ENCODE results near the gene ZNF711. TPM values are rescaled to one million over a fixed set of nuclear protein-coding genes. Genes with fewer than 3 reads are reported as not detected.
"Not testable (repeated sequence)": the region's sequence is repeated elsewhere in the genome, so short reads cannot be mapped to it uniquely, and the experiment has no call there.

Gene ZNF711
- polyA plus RNA-seq, 4 donors = 0.81 to 33.4 (median 1.7) TPM

GRCh38 chrX:85243155-85243554, 636 bp upstream of the ZNF711 start:
- peak overlapping the region in 1 of 3 donors; percentile 96 for H3K4me3 ChIP-seq (ENCODE audit: low read depth in 1 of 3, low read length in 3 of 3)
- DNase-seq (no peak), FAIRE-seq (no peak)
- H3K36me3 ChIP-seq (ENCODE audit: control insufficient read depth in 3 of 3, insufficient read depth in 2 of 3, low read depth in 1 of 3, low read length in 3 of 3) = peaks cover 0 to 2% (median 0%) of the 10 kb centered on the region in 3 donors
- no peaks in the 10 kb centered on the region for H3K9me3 ChIP-seq (ENCODE audit: control insufficient read depth in 2 of 2, insufficient read depth in 1 of 2, low read depth in 1 of 2, low read length in 1 of 2)
- 30 to 62% (median 43%) methylated on average over 2 of the region's 2 CpGs for WGBS, 3 donors
- H3K4me1 ChIP-seq (ENCODE audit: control insufficient read depth in 3 of 3, insufficient read depth in 2 of 3, low read depth in 1 of 3, low read length in 2 of 3) = no peaks in the 10 kb centered on the region
- H3K27ac ChIP-seq (ENCODE audit: low read depth in 1 of 3, low read length in 2 of 3) = peak overlapping the region in 1 of 3 donors; percentile 97
- H3K27me3 ChIP-seq (ENCODE audit: control insufficient read depth in 3 of 3, insufficient read depth in 3 of 3, low read length in 3 of 3) = no peaks in the 10 kb centered on the region

GRCh38 chrX:85244450-85245211, 840 bp downstream of the ZNF711 start:
- H3K9me3 ChIP-seq (ENCODE audit: control insufficient read depth in 2 of 2, insufficient read depth in 1 of 2, low read depth in 1 of 2, low read length in 1 of 2) = no peaks in the 10 kb centered on the region
- H3K4me3 ChIP-seq (ENCODE audit: low read depth in 1 of 3, low read length in 3 of 3) = peak overlapping the region; percentile 53 to 96 (median 56)
- FAIRE-seq = no peak
- no peaks in the 10 kb centered on the region for H3K4me1 ChIP-seq (ENCODE audit: control insufficient read depth in 3 of 3, insufficient read depth in 2 of 3, low read depth in 1 of 3, low read length in 2 of 3)
- peaks cover 0 to 3% (median 0%) of the 10 kb centered on the region in 3 donors for H3K36me3 ChIP-seq (ENCODE audit: control insufficient read depth in 3 of 3, insufficient read depth in 2 of 3, low read depth in 1 of 3, low read length in 3 of 3)
- WGBS, 3 donors = 0 to 38% (median 17%) methylated on average over 29 to 42 of the region's 42 CpGs
- DNase-seq = peak; percentile 7 to 58
- H3K27me3 ChIP-seq (ENCODE audit: control insufficient read depth in 3 of 3, insufficient read depth in 3 of 3, low read length in 3 of 3) = no peaks in the 10 kb centered on the region
- H3K27ac ChIP-seq (ENCODE audit: low read depth in 1 of 3, low read length in 2 of 3) = peak overlapping the region in 2 of 3 donors; percentile 74 to 97

GRCh38 chrX:85285286-85285685, 41.5 kb downstream of the ZNF711 start:
- H3K27me3 ChIP-seq (ENCODE audit: control insufficient read depth in 3 of 3, insufficient read depth in 3 of 3, low read length in 3 of 3); FAIRE-seq; H3K36me3 ChIP-seq (ENCODE audit: control insufficient read depth in 3 of 3, insufficient read depth in 2 of 3, low read depth in 1 of 3, low read length in 3 of 3); DNase-seq; H3K4me1 ChIP-seq (ENCODE audit: control insufficient read depth in 3 of 3, insufficient read depth in 2 of 3, low read depth in 1 of 3, low read length in 2 of 3); H3K9me3 ChIP-seq (ENCODE audit: control insufficient read depth in 2 of 2, insufficient read depth in 1 of 2, low read depth in 1 of 2, low read length in 1 of 2); H3K27ac ChIP-seq (ENCODE audit: low read depth in 1 of 3, low read length in 2 of 3); H3K4me3 ChIP-seq (ENCODE audit: low read depth in 1 of 3, low read length in 3 of 3): not testable (repeated sequence)
- WGBS, 3 donors = 79 to 94% (median 90%) methylated on average over 6 of the region's 6 CpGs

DNA sequence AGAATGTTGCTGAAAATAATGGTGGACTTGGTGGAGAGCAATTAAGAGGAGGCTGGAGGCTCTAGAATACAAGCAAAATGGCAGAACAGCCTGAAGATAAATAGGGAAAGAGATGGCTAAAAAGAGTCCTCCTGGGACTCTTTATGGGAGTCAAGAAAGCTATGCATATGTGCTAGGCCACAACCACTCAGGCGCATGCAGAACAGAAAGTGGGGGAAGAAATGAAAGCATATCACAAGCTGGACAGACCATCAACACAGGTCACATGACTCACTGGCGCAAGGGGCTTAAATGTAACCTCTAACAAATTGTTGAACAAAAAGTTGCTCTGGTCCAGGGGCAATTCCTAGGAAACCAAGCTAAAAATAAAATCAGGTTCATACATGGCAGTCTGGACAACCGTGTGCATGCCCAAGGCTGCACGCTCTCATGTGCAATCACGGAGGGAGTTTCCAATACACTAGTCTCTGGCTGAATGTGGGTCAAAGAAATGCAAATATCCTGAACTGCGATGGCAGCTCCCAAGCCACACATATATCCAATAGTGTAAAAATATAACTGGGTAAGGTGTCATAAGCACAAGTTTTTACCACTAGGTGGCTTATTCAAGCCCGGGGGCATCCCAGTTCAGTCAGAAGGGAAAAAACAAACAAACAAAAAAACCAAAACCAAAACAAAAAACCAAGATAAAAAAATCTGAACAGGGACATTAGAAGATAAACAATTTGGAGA, 45.4 kb downstream of the ZNF711 start:
- 90 to 95% (median 92%) methylated on average over 7 of the region's 7 CpGs for WGBS, 3 donors

GRCh38 chrX:85303544-85303943, 59.8 kb downstream of the ZNF711 start:
- no peak for DNase-seq
- H3K36me3 ChIP-seq (ENCODE audit: control insufficient read depth in 3 of 3, insufficient read depth in 2 of 3, low read depth in 1 of 3, low read length in 3 of 3) = peaks cover 0 to 4% (median 0%) of the 10 kb centered on the region in 3 donors
- H3K4me3 ChIP-seq (ENCODE audit: low read depth in 1 of 3, low read length in 3 of 3) = no peak overlapping the region
- FAIRE-seq = no peak
- 80 to 87% (median 86%) methylated on average over 3 of the region's 3 CpGs for WGBS, 3 donors
- no peaks in the 10 kb centered on the region for H3K9me3 ChIP-seq (ENCODE audit: control insufficient read depth in 2 of 2, insufficient read depth in 1 of 2, low read depth in 1 of 2, low read length in 1 of 2)
- H3K4me1 ChIP-seq (ENCODE audit: control insufficient read depth in 3 of 3, insufficient read depth in 2 of 3, low read depth in 1 of 3, low read length in 2 of 3) = no peaks in the 10 kb centered on the region
- H3K27ac ChIP-seq (ENCODE audit: low read depth in 1 of 3, low read length in 2 of 3) = no peak overlapping the region
- no peaks in the 10 kb centered on the region for H3K27me3 ChIP-seq (ENCODE audit: control insufficient read depth in 3 of 3, insufficient read depth in 3 of 3, low read length in 3 of 3)

More for the DNA sequence above, 45.4 kb downstream of the ZNF711 start:
- FAIRE-seq (no peak), DNase-seq (no peak)
- H3K9me3 ChIP-seq (ENCODE audit: control insufficient read depth in 2 of 2, insufficient read depth in 1 of 2, low read depth in 1 of 2, low read length in 1 of 2) = peaks cover 0 to 1% of the 10 kb centered on the region in 2 donors
- H3K4me1 ChIP-seq (ENCODE audit: control insufficient read depth in 3 of 3, insufficient read depth in 2 of 3, low read depth in 1 of 3, low read length in 2 of 3) = no peaks in the 10 kb centered on the region
- H3K4me3 ChIP-seq (ENCODE audit: low read depth in 1 of 3, low read length in 3 of 3) = no peak overlapping the region
- H3K36me3 ChIP-seq (ENCODE audit: control insufficient read depth in 3 of 3, insufficient read depth in 2 of 3, low read depth in 1 of 3, low read length in 3 of 3) = peaks cover 0 to 4% (median 0%) of the 10 kb centered on the region in 3 donors
- H3K27ac ChIP-seq (ENCODE audit: low read depth in 1 of 3, low read length in 2 of 3) = no peak overlapping the region
- H3K27me3 ChIP-seq (ENCODE audit: control insufficient read depth in 3 of 3, insufficient read depth in 3 of 3, low read length in 3 of 3) = no peaks in the 10 kb centered on the region

- H3K4me3 ChIP-seq (ENCODE audit: low read depth in 1 of 3, low read length in 3 of 3) = no peak overlapping the region
- H3K27ac ChIP-seq (ENCODE audit: low read depth in 1 of 3, low read length in 2 of 3) = no peak overlapping the region
- H3K4me1 ChIP-seq (ENCODE audit: control insufficient read depth in 3 of 3, insufficient read depth in 2 of 3, low read depth in 1 of 3, low read length in 2 of 3) = no peaks in the 10 kb centered on the region
- no peaks in the 10 kb centered on the region for H3K27me3 ChIP-seq (ENCODE audit: control insufficient read depth in 3 of 3, insufficient read depth in 3 of 3, low read length in 3 of 3)
- WGBS, 3 donors = 80 to 100% (median 89%) methylated on average over 2 of the region's 2 CpGs
- DNase-seq (peak in 1 of 2 donors; percentile 0), FAIRE-seq (no peak)
- peaks cover 0 to 1% (median 0%) of the 10 kb centered on the region in 3 donors for H3K36me3 ChIP-seq (ENCODE audit: control insufficient read depth in 3 of 3, insufficient read depth in 2 of 3, low read depth in 1 of 3, low read length in 3 of 3)
- no peaks in the 10 kb centered on the region for H3K9me3 ChIP-seq (ENCODE audit: control insufficient read depth in 2 of 2, insufficient read depth in 1 of 2, low read depth in 1 of 2, low read length in 1 of 2)
These were observed 65.9 kb downstream of the ZNF711 start for GRCh38 chrX:85309717-85310116.

DNA sequence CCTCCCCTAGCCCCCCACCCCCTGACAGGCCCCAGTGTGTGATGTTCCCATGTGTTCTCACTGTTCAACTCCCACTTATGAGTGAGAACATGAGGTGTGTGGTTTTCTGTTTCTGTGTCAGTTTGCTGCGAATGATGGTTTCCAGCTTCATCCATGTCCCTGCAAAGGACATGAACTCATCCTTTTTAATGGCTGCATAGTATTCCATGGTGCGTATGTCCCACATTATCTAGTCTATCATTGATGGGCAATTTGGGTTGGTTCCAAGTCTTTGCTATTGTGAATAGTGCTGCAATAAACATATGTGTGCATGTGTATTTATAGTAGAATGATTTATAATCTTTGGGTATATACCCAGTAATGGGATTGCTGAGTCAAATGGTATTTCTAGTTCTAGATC, 67.6 kb downstream of the ZNF711 start:
- H3K4me3 ChIP-seq (ENCODE audit: low read depth in 1 of 3, low read length in 3 of 3); DNase-seq; FAIRE-seq; H3K9me3 ChIP-seq (ENCODE audit: control insufficient read depth in 2 of 2, insufficient read depth in 1 of 2, low read depth in 1 of 2, low read length in 1 of 2); H3K27ac ChIP-seq (ENCODE audit: low read depth in 1 of 3, low read length in 2 of 3); H3K4me1 ChIP-seq (ENCODE audit: control insufficient read depth in 3 of 3, insufficient read depth in 2 of 3, low read depth in 1 of 3, low read length in 2 of 3); H3K36me3 ChIP-seq (ENCODE audit: control insufficient read depth in 3 of 3, insufficient read depth in 2 of 3, low read depth in 1 of 3, low read length in 3 of 3); H3K27me3 ChIP-seq (ENCODE audit: control insufficient read depth in 3 of 3, insufficient read depth in 3 of 3, low read length in 3 of 3): not testable (repeated sequence)
- WGBS, 3 donors = 95 to 100% (median 97%) methylated on average over 2 of the region's 2 CpGs

Measured in small intestine (tissue), 7 donors.